Measurements from ENCODE around the gene ZFC3H1. TPM values are rescaled to one million over a fixed set of nuclear protein-coding genes. Genes with fewer than 3 reads are reported as not detected.

Gene ZFC3H1
- total and polyA plus RNA-seq, 2 of the 13 experiments (the other 11 are each of a cell fraction or from before 2014, with no cell fraction given), result 17.1 to 38.3 TPM

GRCh38 chr12:71653137-71653536 is 10.5 kb downstream of the ZFC3H1 start:
- ATAC-seq (no peak), DNase-seq (ENCODE audit: low spot score) (no peak), FAIRE-seq (no peak)
- intact Hi-C loops (cut with micrococcal nuclease; ENCODE audit: unreplicated experiment) (no loop called here), in situ Hi-C loops (cut with HindIII; ENCODE audit: extremely low pct_ligation_motif_present, low pct_unique_long_range_greater_than_20kb) (no loop called here)
- Histone ChIP-seq H3K9me3 (ENCODE audit: low read length) (peaks cover 12% of the 10 kb centered on the region), H3K4me1 (ENCODE audit: insufficient read depth, low read length) (peaks cover 26% of the 10 kb centered on the region), H3K4me2 (ENCODE audit: low read depth, low read length) (no peak overlapping the region), H3K27ac (ENCODE audit: extremely low read length, insufficient read depth, low read length) (no peak overlapping the region), H3K9ac (ENCODE audit: insufficient read depth, low read depth, low read length) (no peak overlapping the region), H3K79me2 (ENCODE audit: insufficient read depth, low read length) (peaks cover 63% of the 10 kb centered on the region), H3K4me3 (replicated peaks in 1 of 3; ENCODE audit: insufficient read depth in 1 of 3, low read depth in 2 of 3, low read length in 3 of 3) (no peak overlapping the region), H2AFZ (ENCODE audit: low read length) (no peak overlapping the region), H3K27me3 (ENCODE audit: control insufficient read depth in 1 of 2, insufficient read depth in 2 of 2, low read length in 2 of 2) (no peaks in the 10 kb centered on the region), H3K36me3 (replicated peaks in 1 of 2; ENCODE audit: control insufficient read depth in 1 of 2, insufficient read depth in 2 of 2, low read length in 2 of 2) (peaks cover 2 to 40% of the 10 kb centered on the region in 2 experiments), H4K20me1 (ENCODE audit: insufficient read depth, low read length) (no peaks in the 10 kb centered on the region; the same call in 1 of the 2 replicates)
- 99% methylated on average over 2 of the region's 2 CpGs for WGBS (ENCODE audit: low lambda C conversion rate)
- ChIA-PET CTCF (ENCODE audit: low intra/inter-chr PET ratio, low total read pairs) (no interaction called here), POLR2A (interaction anchor here (1.8 kb wide), 1 partner anchor 10 kb away, joined by 6 read pairs; the partner anchor contains the start of genes THAP2 and ZFC3H1)
- TF ChIP-seq ZNF652 (CRISPR knock-in tag; IDR thresholded peaks at IDR 0.05; ENCODE audit: borderline replicate concordance, low read depth) (no peak), TARDBP (CRISPR knock-in tag; IDR thresholded peaks at IDR 0.05) (no peak), FOXK1 (CRISPR knock-in tag; IDR thresholded peaks at IDR 0.05; ENCODE audit: borderline replicate concordance, low read depth) (no peak), ZBTB7A (CRISPR knock-in tag; IDR thresholded peaks at IDR 0.05) (no peak), CEBPG (CRISPR knock-in tag; IDR thresholded peaks at IDR 0.05) (no peak), PAXIP1 (CRISPR knock-in tag; conservative IDR thresholded peaks at IDR 0.05) (no peak), ZNF619 (CRISPR knock-in tag; IDR thresholded peaks at IDR 0.05) (no peak), CEBPZ (IDR thresholded peaks at IDR 0.05; ENCODE audit: low read length) (no peak), CTCF (CRISPR knock-in tag; IDR thresholded peaks at IDR 0.05) (no peak), ESRRA (CRISPR knock-in tag; IDR thresholded peaks at IDR 0.05; ENCODE audit: low read depth) (no peak), HMGA1 (CRISPR knock-in tag; conservative IDR thresholded peaks at IDR 0.05) (no peak), ELF1 (CRISPR knock-in tag; IDR thresholded peaks at IDR 0.05) (no peak), ZBTB42 (CRISPR knock-in tag; IDR thresholded peaks at IDR 0.05) (no peak), TMF1 (CRISPR knock-in tag; IDR thresholded peaks at IDR 0.05; ENCODE audit: low read depth) (no peak)
- no TSS peak for BruUV-seq (replicated peaks)

All from HepG2 (cell line).